H9 (cell line): ENCODE measurements around the gene PES1. TPM values are rescaled to one million over a fixed set of nuclear protein-coding genes. Genes with fewer than 3 reads are reported as not detected.
"Not testable (repeated sequence)": the region's sequence is repeated elsewhere in the genome, so short reads cannot be mapped to it uniquely, and the experiment has no call there.

Source experiments
- DNase-seq: peaks from one replicate; pipeline ENCODE4 v3.0.0-alpha.2; 2017
- H2AFZ ChIP-seq: one replicate; pipeline ENCODE4 v1.6.1; 2013; ENCODE audit warnings: mild to moderate bottlenecking, low read length, control low read depth, moderate library complexity
- H2AK5ac ChIP-seq: 2 replicates; pipeline ENCODE4 v1.6.1; 2013; ENCODE audit warnings: low read length, control low read depth, mixed read lengths; ENCODE audit not compliant: insufficient read length
- H2BK120ac ChIP-seq: one replicate; pipeline ENCODE4 v1.6.1; 2013; ENCODE audit warnings: low read depth, mild to moderate bottlenecking, low read length, control low read depth, inconsistent platforms; ENCODE audit not compliant: poor library complexity, severe bottlenecking
- H2BK12ac ChIP-seq: 2 replicates; pipeline ENCODE4 v1.6.1; 2013; ENCODE audit warnings: low read length, control low read depth, mixed read lengths, low read depth; ENCODE audit not compliant: insufficient read length
- H2BK15ac ChIP-seq: 2 replicates; pipeline ENCODE4 v1.6.1; 2013; ENCODE audit warnings: low read depth, low read length, control low read depth
- H2BK20ac ChIP-seq: one replicate; pipeline ENCODE4 v1.6.1; 2013; ENCODE audit warnings: low read depth, mild to moderate bottlenecking, low read length, control low read depth, inconsistent platforms; ENCODE audit not compliant: poor library complexity, severe bottlenecking
- H2BK5ac ChIP-seq: 2 replicates; pipeline ENCODE4 v1.6.1; 2013; ENCODE audit warnings: low read length, control low read depth, mixed read lengths; ENCODE audit not compliant: insufficient read length
- H3K14ac ChIP-seq: 2 replicates; pipeline ENCODE4 v1.6.1; 2013; ENCODE audit warnings: low read length, control low read depth; ENCODE audit not compliant: insufficient read depth
- H3K18ac ChIP-seq: 2 replicates; pipeline ENCODE4 v1.6.1; 2013; ENCODE audit warnings: low read depth, mild to moderate bottlenecking, mixed read lengths, low read length, control low read depth; ENCODE audit not compliant: insufficient read length
- H3K23ac ChIP-seq: 2 replicates; pipeline ENCODE4 v1.6.1; 2013; ENCODE audit warnings: low read length, control low read depth, mixed read lengths, low read depth; ENCODE audit not compliant: insufficient read length
- H3K23me2 ChIP-seq: 2 replicates; pipeline ENCODE4 v1.6.1; 2013; ENCODE audit warnings: low read depth, mild to moderate bottlenecking, mixed read lengths, low read length, control low read depth; ENCODE audit not compliant: insufficient read length, poor library complexity, severe bottlenecking
- H3K27ac ChIP-seq: 2 replicates; pipeline ENCODE4 v1.5.1; 2013; ENCODE audit warnings: low read length, control low read depth, mixed read lengths, low read depth; ENCODE audit not compliant: insufficient read length
- H3K27me3 ChIP-seq: 2 replicates; pipeline ENCODE4 v1.6.1; 2013; ENCODE audit warnings: low read length, control low read depth, inconsistent platforms; ENCODE audit not compliant: insufficient read depth
- H3K4ac ChIP-seq: 2 replicates; pipeline ENCODE4 v1.6.1; 2013; ENCODE audit warnings: low read depth, mild to moderate bottlenecking, control low read depth, inconsistent platforms, low read length, moderate library complexity
- H3K4me1 ChIP-seq: 2 replicates; pipeline ENCODE4 v1.6.1; 2013; ENCODE audit warnings: low read length, control low read depth, inconsistent platforms; ENCODE audit not compliant: insufficient read depth
- H3K4me2 ChIP-seq: 2 replicates; pipeline ENCODE4 v1.6.1; 2013; ENCODE audit warnings: low read length, control low read depth, mixed read lengths; ENCODE audit not compliant: insufficient read length, insufficient read depth
- H3K56ac ChIP-seq: 2 replicates; pipeline ENCODE4 v1.6.1; 2013; ENCODE audit warnings: low read depth, mild to moderate bottlenecking, mixed read lengths, low read length, control low read depth; ENCODE audit not compliant: insufficient read length
- H3K79me1 ChIP-seq: 2 replicates; pipeline ENCODE4 v1.6.1; 2013; ENCODE audit warnings: low read depth, mild to moderate bottlenecking, moderate library complexity, low read length, control low read depth, inconsistent platforms; ENCODE audit not compliant: insufficient read depth, poor library complexity, severe bottlenecking
- H3K79me2 ChIP-seq: 2 replicates; pipeline ENCODE4 v1.6.1; 2013; ENCODE audit warnings: low read length, control low read depth, inconsistent platforms; ENCODE audit not compliant: insufficient read depth
- H3K9ac ChIP-seq: 2 replicates; pipeline ENCODE4 v1.6.1; 2013; ENCODE audit warnings: low read length, control low read depth, mixed read lengths; ENCODE audit not compliant: insufficient read length; ENCODE audit errors: extremely low read depth
- H3K9me3 ChIP-seq: one replicate; pipeline ENCODE4 v1.6.1; 2013; ENCODE audit warnings: low read depth, low read length, inconsistent platforms; ENCODE audit not compliant: control insufficient read depth
- H3T11ph ChIP-seq: one replicate; pipeline ENCODE4 v1.6.1; 2013; ENCODE audit warnings: mild to moderate bottlenecking, low read length, control low read depth, inconsistent platforms
- H4K20me1 ChIP-seq: one replicate; pipeline ENCODE4 v1.6.1; 2013; ENCODE audit not compliant: control insufficient read depth, insufficient read length, insufficient read depth
- H4K5ac ChIP-seq: 2 replicates; pipeline ENCODE4 v1.6.1; 2013; ENCODE audit warnings: low read depth, mild to moderate bottlenecking, mixed read lengths, low read length, control low read depth; ENCODE audit not compliant: insufficient read length
- H4K8ac ChIP-seq: replicated peaks from 2 replicates; pipeline ENCODE4 v1.6.1; 2013; ENCODE audit warnings: low read length, control low read depth, mixed read lengths, low read depth; ENCODE audit not compliant: insufficient read length
- H4K91ac ChIP-seq: 2 replicates; pipeline ENCODE4 v1.6.1; 2013; ENCODE audit warnings: low read depth, mild to moderate bottlenecking, moderate library complexity, mixed read lengths, low read length, control low read depth; ENCODE audit not compliant: insufficient read length
- H3K27ac Mint-ChIP-seq, 3 experiments: 2 replicates in 2 of 3; 3 replicates in 1 of 3; pipeline ENCODE4 v1.8.0; 2020 to 2021; ENCODE audit warnings: mixed read lengths in 3 of 3, mild to moderate bottlenecking in 1 of 3, moderate library complexity in 1 of 3
- H3K27me3 Mint-ChIP-seq: 2 replicates; pipeline ENCODE4 v1.8.0; 2021; ENCODE audit warnings: low read depth, mild to moderate bottlenecking, moderate library complexity, mixed read lengths
- H3K36me3 Mint-ChIP-seq, 3 experiments: 2 replicates in 2 of 3; 3 replicates in 1 of 3; pipeline ENCODE4 v1.8.0; 2020 to 2021; ENCODE audit warnings: low read depth in 3 of 3, mixed read lengths in 3 of 3; ENCODE audit not compliant: insufficient read depth in 1 of 3
- H3K4me1 Mint-ChIP-seq, 2 experiments: 2 replicates each; pipeline ENCODE4 v1.8.0; 2020; ENCODE audit warnings: mixed read lengths in 2 of 2
- H3K4me3 Mint-ChIP-seq, 2 experiments: 2 replicates in 1 of 2; 3 replicates in 1 of 2; pipeline ENCODE4 v1.8.0; 2020 to 2021; ENCODE audit warnings: mild to moderate bottlenecking in 2 of 2, mixed read lengths in 2 of 2, moderate library complexity in 1 of 2
- H3K9me3 Mint-ChIP-seq, 2 experiments: 2 replicates in 1 of 2; 3 replicates in 1 of 2; pipeline ENCODE4 v1.8.0; 2020; ENCODE audit warnings: mild to moderate bottlenecking in 2 of 2, mixed read lengths in 2 of 2, moderate library complexity in 1 of 2
- WGBS: extraction: QIAGEN DNeasy Blood & Tissue Kit; methylation state at CpG from one replicate; pipeline ENCODE4 v1.1.7; 2013; ENCODE audit warnings: missing lambda C conversion rate, low lambda C conversion rate, mixed read lengths; ENCODE audit not compliant: insufficient read length; ENCODE audit errors: extremely low coverage; 5-methylcytosine and 5-hydroxymethylcytosine counted together
- total RNA-seq: library from RNA; stranded (reverse); gene quantifications from 2 replicates; pipeline ENCODE4 v1.2.1, GENCODE V29; 2021
- TF ChIP-seq, protein P1 (sequence below): fragments of 200-600 bp; sonication (generic); conservative IDR thresholded peaks from 3 replicates; pipeline ENCODE4 v1.8.0; 2021; ENCODE audit warnings: antibody characterized with exemption, mild to moderate bottlenecking

Gene PES1
- total RNA-seq, 1 experiment from 2014 or later = 133 TPM

DNA sequence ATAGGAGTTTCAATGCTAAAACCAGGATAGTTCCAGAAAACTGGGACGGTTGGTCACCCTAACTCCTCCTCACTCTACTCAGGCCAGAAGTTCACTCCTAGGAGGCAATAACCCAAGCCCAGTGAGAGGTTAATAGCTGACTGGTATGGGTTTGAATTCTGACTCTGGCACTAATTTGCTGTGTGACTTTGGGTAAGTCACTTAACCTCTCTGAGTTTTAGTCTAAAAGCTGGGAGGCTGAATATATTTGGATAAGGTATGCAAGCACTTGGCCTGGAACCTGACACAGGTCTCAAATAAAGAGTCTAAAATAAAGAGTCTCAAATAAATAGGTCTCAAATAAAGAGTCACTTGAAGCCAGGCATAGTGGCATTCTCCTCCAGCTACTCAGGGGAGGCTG lies 39.0 kb downstream of the PES1 start:
- H3K4ac ChIP-seq = no peak overlapping the region
- H2BK120ac ChIP-seq = no peak overlapping the region
- TF ChIP-seq, protein P1, sequence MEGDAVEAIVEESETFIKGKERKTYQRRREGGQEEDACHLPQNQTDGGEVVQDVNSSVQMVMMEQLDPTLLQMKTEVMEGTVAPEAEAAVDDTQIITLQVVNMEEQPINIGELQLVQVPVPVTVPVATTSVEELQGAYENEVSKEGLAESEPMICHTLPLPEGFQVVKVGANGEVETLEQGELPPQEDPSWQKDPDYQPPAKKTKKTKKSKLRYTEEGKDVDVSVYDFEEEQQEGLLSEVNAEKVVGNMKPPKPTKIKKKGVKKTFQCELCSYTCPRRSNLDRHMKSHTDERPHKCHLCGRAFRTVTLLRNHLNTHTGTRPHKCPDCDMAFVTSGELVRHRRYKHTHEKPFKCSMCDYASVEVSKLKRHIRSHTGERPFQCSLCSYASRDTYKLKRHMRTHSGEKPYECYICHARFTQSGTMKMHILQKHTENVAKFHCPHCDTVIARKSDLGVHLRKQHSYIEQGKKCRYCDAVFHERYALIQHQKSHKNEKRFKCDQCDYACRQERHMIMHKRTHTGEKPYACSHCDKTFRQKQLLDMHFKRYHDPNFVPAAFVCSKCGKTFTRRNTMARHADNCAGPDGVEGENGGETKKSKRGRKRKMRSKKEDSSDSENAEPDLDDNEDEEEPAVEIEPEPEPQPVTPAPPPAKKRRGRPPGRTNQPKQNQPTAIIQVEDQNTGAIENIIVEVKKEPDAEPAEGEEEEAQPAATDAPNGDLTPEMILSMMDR = no peak
- H3K9me3 Mint-ChIP-seq = no peaks in the 10 kb centered on the region; a peak in 1 of 5 replicates
- H3K27me3 Mint-ChIP-seq = peaks cover 1% of the 10 kb centered on the region
- no peak overlapping the region for H2BK20ac ChIP-seq
- H3K27me3 ChIP-seq = no peaks in the 10 kb centered on the region
- H3K79me1 ChIP-seq = no peaks in the 10 kb centered on the region
- no peaks in the 10 kb centered on the region for H3K4me1 ChIP-seq
- no peak overlapping the region for H2BK15ac ChIP-seq
- H3K4me1 Mint-ChIP-seq = peaks cover 8 to 24% of the 10 kb centered on the region in 2 experiments; a peak in 3 of 4 replicates
- no peaks in the 10 kb centered on the region for H3K23me2 ChIP-seq
- no peak overlapping the region for H4K8ac ChIP-seq
- no peak overlapping the region for H3K23ac ChIP-seq
- H3K27ac ChIP-seq = no peak overlapping the region
- H2BK5ac ChIP-seq = no peak overlapping the region
- no peaks in the 10 kb centered on the region for H4K20me1 ChIP-seq
- no CpG with 5 or more reads among the region's 1 CpG for WGBS
- H3K9me3 ChIP-seq = no peaks in the 10 kb centered on the region
- no peak overlapping the region for H3K4me3 Mint-ChIP-seq
- no peaks in the 10 kb centered on the region for H3K79me2 ChIP-seq
- H4K5ac ChIP-seq = no peak overlapping the region
- H3T11ph ChIP-seq = no peak overlapping the region
- peaks cover 0 to 6% (median 0%) of the 10 kb centered on the region in 3 experiments; a peak in 3 of 7 replicates for H3K36me3 Mint-ChIP-seq
- H3K56ac ChIP-seq = no peak overlapping the region
- H3K9ac ChIP-seq = no peak overlapping the region
- no peak overlapping the region for H2AK5ac ChIP-seq
- H2AFZ ChIP-seq = no peak overlapping the region
- H3K14ac ChIP-seq = no peak overlapping the region
- no peak overlapping the region for H3K18ac ChIP-seq
- H2BK12ac ChIP-seq = no peak overlapping the region
- H3K27ac Mint-ChIP-seq = no peak overlapping the region
- no peak for DNase-seq
- no peak overlapping the region for H3K4me2 ChIP-seq
- no peak overlapping the region for H4K91ac ChIP-seq

DNA sequence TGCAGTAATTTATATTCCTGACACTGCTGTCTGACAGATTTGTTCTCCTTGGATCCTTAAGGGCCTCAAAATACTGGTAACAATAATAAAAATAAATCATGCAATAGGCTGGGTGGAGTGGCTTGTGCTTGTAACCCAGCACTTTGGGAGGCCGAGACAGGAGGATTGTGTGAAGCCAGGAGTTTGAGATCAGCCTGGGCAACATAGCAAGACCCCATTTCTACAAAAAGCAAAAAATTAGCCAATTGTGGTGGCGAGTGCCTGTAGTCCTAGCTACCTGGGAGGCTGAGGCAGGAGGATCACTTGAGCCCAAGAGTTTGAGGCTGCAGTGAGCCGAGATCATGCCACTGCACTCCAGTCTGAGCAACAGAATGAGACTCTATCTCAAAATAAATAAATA lies 39.9 kb downstream of the PES1 start:
- H2BK20ac ChIP-seq, H4K5ac ChIP-seq, H4K20me1 ChIP-seq, H3K14ac ChIP-seq, H3K9ac ChIP-seq, H2AK5ac ChIP-seq, H2BK15ac ChIP-seq, H4K91ac ChIP-seq, H3K4me2 ChIP-seq, H3K18ac ChIP-seq, H3K9me3 ChIP-seq, H3K27ac ChIP-seq, H3K27me3 Mint-ChIP-seq, H2BK5ac ChIP-seq, H3K23ac ChIP-seq, H2BK12ac ChIP-seq, H3K27ac Mint-ChIP-seq, H2BK120ac ChIP-seq, H3K4me1 ChIP-seq, H3T11ph ChIP-seq, H3K4me3 Mint-ChIP-seq, H3K4ac ChIP-seq, H3K36me3 Mint-ChIP-seq, H3K27me3 ChIP-seq, H3K23me2 ChIP-seq, H3K56ac ChIP-seq, H2AFZ ChIP-seq, DNase-seq, H3K79me2 ChIP-seq, H3K9me3 Mint-ChIP-seq, H4K8ac ChIP-seq, H3K79me1 ChIP-seq: not testable (repeated sequence)
- peaks cover 6 to 25% of the 10 kb centered on the region in 2 experiments; a peak in 3 of 4 replicates for H3K4me1 Mint-ChIP-seq
- WGBS = no CpG with 5 or more reads among the region's 3 CpGs
